NCI-H446 treated with DMSO at 0.1 percent for 48 hours (cell line): Measurements from ENCODE around the gene NEDD4L.
"Not testable (repeated sequence)": the region's sequence is repeated elsewhere in the genome, so short reads cannot be mapped to it uniquely, and the experiment has no call there.

Experiments used
- DNase-seq: peaks from one replicate; lab custom pipeline; 2025; lab: John Stamatoyannopoulos, UW

NEDD4L gene

GRCh38 chr18:58043491-58044369, at the start of gene NEDD4L:
Gene NEDD4L, plus strand, starts transcription at chr18:58044226. Its CDS starts 435 bp downstream, at chr18:58044661.
- peak; percentile 68 for DNase-seq

GRCh38 chr18:57995331-57995730, 48.7 kb upstream of the NEDD4L start:
- no peak for DNase-seq

GRCh38 chr18:57996894-57997293, 47.1 kb upstream of the NEDD4L start:
- DNase-seq = not testable (repeated sequence)

GRCh38 chr18:57997820-57998219, 46.2 kb upstream of the NEDD4L start:
- no peak for DNase-seq

- DNase-seq = no peak
Measured at GRCh38 chr18:57998461-57998860, 45.6 kb upstream of the NEDD4L start.

GRCh38 chr18:58004317-58004716, 39.7 kb upstream of the NEDD4L start:
- DNase-seq = no peak

- no peak for DNase-seq
Measured at GRCh38 chr18:58005011-58005410, 39.0 kb upstream of the NEDD4L start.

GRCh38 chr18:58005885-58006523, 38.0 kb upstream of the NEDD4L start:
- no peak for DNase-seq

GRCh38 chr18:58009166-58009565, 34.9 kb upstream of the NEDD4L start:
- no peak for DNase-seq

GRCh38 chr18:58010265-58010664, 33.8 kb upstream of the NEDD4L start:
- no peak for DNase-seq

GRCh38 chr18:58012356-58012755, 31.7 kb upstream of the NEDD4L start:
- no peak for DNase-seq

GRCh38 chr18:58013241-58014211, 30.5 kb upstream of the NEDD4L start:
- DNase-seq = no peak

- DNase-seq = no peak
Measured at GRCh38 chr18:58015065-58015780, 28.8 kb upstream of the NEDD4L start.

GRCh38 chr18:58017267-58017666, 26.8 kb upstream of the NEDD4L start:
- no peak for DNase-seq

GRCh38 chr18:58020567-58021107, 23.4 kb upstream of the NEDD4L start:
- DNase-seq = no peak

GRCh38 chr18:58021504-58021903, 22.5 kb upstream of the NEDD4L start:
- no peak for DNase-seq

- DNase-seq = no peak
Measured at GRCh38 chr18:58023108-58023507, 20.9 kb upstream of the NEDD4L start.

GRCh38 chr18:58024139-58024538, 19.9 kb upstream of the NEDD4L start:
- DNase-seq = no peak

GRCh38 chr18:58025205-58025604, 18.8 kb upstream of the NEDD4L start:
- DNase-seq = no peak

GRCh38 chr18:58025733-58026132, 18.3 kb upstream of the NEDD4L start:
- DNase-seq = no peak

GRCh38 chr18:58026395-58026794, 17.6 kb upstream of the NEDD4L start:
- DNase-seq = no peak
